HG03097 (cell line): ENCODE results near the gene DCTN5.
A peak's percentile ranks its signal among the peaks of the same experiment; 100 is the strongest.

Source experiments
- ATAC-seq: cut with Tn5 transposase; IDR thresholded peaks from one replicate; pipeline ENCODE4 v1.9.1; 2021; ENCODE audit not compliant: unreplicated experiment, low FRiP score

The DCTN5 gene

GRCh38 chr16:23651943-23652468 is 10.7 kb downstream of the DCTN5 start:
- no peak for ATAC-seq

- no peak for ATAC-seq
These were observed 22.7 kb downstream of the DCTN5 start for GRCh38 chr16:23663918-23664317.

- no peak for ATAC-seq
These were observed 25.5 kb downstream of the DCTN5 start for GRCh38 chr16:23666571-23667354.

- ATAC-seq = no peak
These were observed 26.0 kb downstream of the DCTN5 start for GRCh38 chr16:23667355-23667659.

- ATAC-seq = no peak
These were observed 27.0 kb downstream of the DCTN5 start for GRCh38 chr16:23668225-23668624.

DNA sequence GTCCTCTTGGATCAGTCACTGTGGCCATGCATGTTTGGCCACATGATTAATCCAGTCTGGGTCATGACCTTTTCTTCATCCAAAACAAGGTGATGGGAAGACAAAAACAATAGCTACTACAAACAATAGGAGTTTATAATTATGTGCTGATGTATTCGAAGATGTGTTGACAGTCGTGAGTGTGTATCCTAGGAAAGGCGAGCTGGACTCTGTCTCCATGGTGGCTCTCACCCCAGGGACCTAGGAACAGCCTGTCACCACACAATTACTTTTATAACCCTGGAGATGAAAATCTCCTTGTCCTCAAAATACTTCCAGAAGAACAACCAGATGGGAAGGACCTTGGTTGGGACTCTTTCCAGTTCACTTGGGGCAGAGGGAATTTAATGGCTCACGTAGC is 27.6 kb downstream of the DCTN5 start:
- no peak for ATAC-seq

DNA sequence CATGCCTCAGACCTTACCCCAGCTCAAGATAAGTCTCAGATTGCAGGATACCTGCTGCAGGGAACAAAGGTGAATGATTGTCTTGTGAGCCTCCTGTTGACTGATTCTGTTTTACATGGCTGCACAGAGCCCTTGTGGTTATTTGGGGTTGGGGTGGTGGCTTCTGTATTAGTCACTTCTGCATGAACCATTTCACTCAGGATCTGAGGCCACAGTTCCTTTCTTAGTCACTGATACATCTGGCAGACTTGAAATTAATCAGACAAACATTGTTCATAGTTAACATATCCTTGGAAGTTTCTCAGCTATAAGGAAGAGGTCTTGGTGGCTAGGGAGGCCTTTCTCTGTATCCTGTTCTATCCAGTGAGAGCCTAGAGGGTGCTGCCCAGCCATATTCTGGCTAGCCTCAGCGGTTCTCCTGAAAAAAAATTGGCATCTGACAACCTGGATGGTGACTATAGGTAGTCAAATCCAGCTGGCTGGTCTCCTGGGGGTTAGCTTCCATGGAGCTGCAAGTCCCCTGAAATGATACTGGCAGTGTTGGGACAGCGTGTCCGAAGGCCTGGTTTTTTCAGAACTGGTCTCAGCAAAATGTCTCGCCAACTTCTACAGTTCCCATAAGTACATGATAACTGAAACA is 29.0 kb downstream of the DCTN5 start:
- ATAC-seq = peak; percentile 78

DNA sequence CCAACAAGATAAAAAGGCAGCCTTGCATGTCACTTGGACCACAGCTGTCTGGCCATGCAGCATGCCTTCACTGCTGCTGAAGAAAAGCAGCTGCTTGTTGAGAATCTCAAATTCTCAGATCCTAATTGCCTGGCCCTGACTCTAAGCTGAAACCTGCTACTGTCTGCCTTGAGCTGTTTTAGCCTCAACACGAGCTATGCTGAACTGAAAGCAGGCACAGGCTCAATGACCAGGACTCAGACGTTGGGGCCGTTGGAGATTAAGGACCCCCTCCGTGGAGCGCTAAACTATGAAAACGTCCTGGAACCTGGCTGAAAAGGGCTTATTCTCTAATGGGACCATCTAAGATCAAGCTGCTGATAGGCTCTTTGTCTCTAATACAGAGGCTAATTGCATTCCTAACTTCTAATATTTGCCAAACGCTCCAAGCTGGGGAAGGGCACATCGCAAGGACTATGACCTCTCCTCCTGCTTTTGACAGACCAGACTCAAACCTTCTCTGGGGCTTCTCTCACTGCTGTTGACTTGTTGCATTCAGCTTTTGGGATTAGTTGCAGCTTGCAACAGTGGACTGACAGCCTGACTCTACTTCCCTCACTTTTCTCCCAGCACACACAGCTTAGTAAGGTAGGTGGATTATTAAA is 32.8 kb downstream of the DCTN5 start:
- ATAC-seq = no peak

DNA sequence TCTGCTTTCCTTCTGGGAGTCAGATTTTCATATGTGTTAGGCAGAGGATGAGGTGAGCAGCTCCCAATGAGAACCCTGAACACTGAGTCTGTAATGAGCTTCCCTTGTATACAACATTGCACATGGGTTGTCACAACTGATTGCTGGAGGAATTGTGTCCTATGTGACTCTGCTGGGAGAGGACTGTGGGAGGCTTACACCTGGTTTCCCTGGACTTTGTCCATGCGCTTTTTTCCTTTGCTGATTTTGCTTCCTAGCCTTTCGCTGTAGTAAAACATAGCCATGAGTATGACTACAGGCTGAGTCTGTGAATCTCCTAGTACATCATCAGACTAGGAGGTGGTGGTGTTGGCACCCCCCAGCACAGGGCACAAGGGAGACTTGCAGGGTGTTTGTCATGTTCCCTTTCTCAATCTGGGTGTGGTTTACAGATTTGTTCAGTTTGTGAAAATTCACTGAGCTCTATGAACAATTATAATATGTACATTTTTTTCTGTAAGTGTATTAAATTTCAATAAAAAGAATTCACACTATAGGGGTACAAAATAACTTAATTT is 35.7 kb downstream of the DCTN5 start:
- ATAC-seq = no peak

DNA sequence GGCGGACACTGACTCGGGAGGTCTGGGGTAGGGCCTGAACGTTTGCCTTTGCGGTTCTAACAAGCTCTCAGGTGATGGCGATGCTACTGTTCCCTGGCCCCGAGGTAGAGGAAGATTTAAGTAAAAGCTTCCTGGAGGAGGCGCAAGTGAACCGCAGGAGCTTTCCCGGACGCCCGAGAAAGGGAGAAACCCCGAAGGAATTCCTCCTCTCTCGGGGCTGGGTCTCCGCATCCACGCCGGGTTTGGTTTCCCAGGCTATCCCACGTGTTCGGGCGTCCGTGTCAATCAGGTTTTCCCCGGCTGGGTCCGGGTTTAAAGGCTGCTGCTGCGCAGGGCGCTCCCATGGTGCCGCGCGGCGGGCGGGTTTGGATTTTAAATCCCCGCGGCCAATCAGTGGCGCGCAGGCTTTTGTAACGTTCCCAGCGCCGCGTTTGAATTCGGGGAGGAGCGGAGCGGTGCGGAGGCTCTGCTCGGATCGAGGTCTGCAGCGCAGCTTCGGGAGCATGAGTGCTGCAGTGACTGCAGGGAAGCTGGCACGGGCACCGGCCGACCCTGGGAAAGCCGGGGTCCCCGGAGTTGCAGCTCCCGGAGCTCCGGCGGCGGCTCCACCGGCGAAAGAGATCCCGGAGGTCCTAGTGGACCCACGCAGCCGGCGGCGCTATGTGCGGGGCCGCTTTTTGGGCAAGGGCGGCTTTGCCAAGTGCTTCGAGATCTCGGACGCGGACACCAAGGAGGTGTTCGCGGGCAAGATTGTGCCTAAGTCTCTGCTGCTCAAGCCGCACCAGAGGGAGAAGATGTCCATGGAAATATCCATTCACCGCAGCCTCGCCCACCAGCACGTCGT is 37.4 kb downstream of the DCTN5 start, which contains the start of gene PLK1:
TSS of gene PLK1 (plus strand) at position 460 of the 844 bp plus-strand sequence. CDS start at position 504, 44 bp downstream.
- peak; percentile 77 for ATAC-seq

DNA sequence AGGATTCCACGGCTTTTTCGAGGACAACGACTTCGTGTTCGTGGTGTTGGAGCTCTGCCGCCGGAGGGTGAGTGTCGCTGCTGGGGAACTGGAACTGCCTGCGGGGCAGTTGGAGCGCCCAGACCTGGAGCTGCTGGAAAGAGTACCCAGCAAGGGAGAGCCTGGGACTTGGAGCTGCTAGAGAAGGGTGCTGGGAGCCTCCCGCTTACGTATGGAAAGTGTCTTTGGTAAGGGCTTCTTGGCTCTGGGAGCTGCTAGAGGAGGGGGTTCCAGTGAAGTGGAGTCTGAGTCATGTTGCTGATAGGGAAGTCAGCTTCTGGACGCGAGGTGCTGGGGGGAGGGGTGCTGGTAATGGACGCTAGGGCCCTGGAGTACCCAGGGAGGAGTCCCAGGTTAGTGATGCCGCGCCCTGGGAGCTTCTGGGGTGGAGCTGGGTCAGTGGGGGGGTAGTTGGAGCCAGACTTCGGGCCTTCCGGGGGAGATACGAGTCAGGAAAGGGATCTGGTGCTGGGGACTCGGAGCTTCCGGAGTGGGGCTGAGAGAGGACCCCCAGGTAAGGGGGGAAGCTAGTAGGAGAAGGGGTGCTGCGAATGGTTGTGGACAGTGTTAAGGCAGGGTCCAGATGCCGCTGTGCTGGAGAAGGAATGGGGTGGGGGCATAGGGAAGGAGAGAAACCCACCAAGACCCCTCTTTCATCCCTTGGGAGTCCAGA is 38.2 kb downstream of the DCTN5 start:
- ATAC-seq = no peak

GRCh38 chr16:23679986-23680336 is 38.7 kb downstream of the DCTN5 start:
- no peak for ATAC-seq

DNA sequence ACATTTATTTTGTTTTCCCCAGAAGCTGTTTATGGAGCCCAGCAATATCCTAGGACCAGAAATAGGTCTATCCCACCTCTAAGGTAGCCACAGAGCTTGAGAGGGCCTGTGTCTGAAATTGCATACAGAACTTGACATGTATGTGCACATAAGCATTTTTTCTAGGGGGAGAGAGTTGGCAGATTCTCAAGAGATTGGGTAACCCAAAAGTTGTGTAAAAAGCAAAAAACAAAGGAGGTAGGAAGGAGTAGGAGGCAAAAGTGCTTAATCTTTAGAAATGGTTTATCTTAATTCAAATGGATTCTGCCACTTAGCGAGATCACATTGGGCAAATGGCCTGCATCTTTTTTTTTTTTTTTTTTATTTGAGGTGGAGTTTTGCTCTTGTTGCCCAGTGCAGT is 40.9 kb downstream of the DCTN5 start:
- ATAC-seq = no peak

GRCh38 chr16:23683487-23683886 is 42.2 kb downstream of the DCTN5 start:
- no peak for ATAC-seq

GRCh38 chr16:23687034-23687808 is 46.0 kb downstream of the DCTN5 start:
- no peak for ATAC-seq

- ATAC-seq = no peak
These were observed 48.3 kb downstream of the DCTN5 start for GRCh38 chr16:23689442-23690187.

DNA sequence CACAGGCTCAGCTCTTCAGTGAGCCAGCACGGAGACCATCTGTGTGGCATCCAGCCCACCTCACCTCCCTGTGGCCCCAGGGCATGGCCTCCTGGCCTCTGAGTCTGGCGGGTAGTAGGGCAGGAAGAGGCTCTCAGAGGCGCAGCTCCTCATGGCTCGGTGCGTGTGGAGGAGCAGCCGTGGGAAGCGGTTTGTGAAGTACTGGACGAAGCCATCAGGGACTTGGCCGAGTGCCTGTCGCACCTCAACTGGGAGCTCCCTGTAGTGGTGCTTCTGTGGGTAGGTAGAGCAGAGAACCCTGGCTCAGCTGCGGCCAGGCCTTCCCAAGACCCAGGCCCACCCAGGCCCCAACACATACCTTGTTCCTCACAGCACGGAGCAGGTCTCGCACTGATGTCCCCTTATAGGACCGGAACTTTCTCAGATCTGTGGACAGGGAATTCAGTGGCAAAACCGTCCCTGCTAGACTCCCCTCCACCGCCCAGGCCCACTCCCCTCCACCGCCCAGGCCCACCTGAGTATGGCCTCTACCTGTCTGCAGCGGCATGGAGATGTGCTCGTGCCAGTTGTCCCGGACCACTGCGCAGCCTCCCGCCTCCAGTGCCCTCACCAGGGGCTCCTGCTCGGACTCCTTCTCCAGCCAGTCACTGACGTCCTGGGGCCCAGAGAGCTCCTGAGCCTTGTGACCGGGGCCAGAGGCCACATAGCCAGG is 49.7 kb downstream of the DCTN5 start:
- ATAC-seq = no peak
